Caco-2 (cell line): Measurements from ENCODE around the gene ANGPTL8. TPM values are rescaled to one million over a fixed set of nuclear protein-coding genes. Genes with fewer than 3 reads are reported as not detected.
A peak's percentile ranks its signal among the peaks of the same experiment; 100 is the strongest.

Experiments
- BruUV-seq: library from RNA; stranded (reverse); fragments of 400-500 nt; replicated peaks from 2 replicates; lab custom pipeline; 2021; lab: Mats Ljungman, UMichigan
- CTCF ChIA-PET: fragments of 300-600 bp; sonication (Branson Sonifier 250); formaldehyde crosslinking; loops from one replicate; lab custom pipeline; 2022; ENCODE audit warnings: antibody characterized with exemption; lab: Charles Lee
- POLR2A ChIA-PET: fragments of 300-600 bp; sonication (Branson Sonifier 250); formaldehyde crosslinking; loops from one replicate; lab custom pipeline; 2022; ENCODE audit warnings: antibody characterized with exemption; lab: Charles Lee
- DNase-seq, 2 experiments: peaks; one replicate each; pipeline versions ENCODE4 v3.0.0 to v3.0.0-alpha.2; 2020 to 2022
- H3K27me3 ChIP-seq: replicated peaks from 2 replicates; pipeline ENCODE4 v1.6.0; 2011; ENCODE audit warnings: low read length; ENCODE audit not compliant: control insufficient read depth, insufficient read depth
- H3K36me3 ChIP-seq: 2 replicates; pipeline ENCODE4 v1.5.1; 2011; ENCODE audit warnings: low read length; ENCODE audit not compliant: control insufficient read depth, insufficient read depth
- H3K4me1 ChIP-seq: fragments of 250-450 bp; sonication (Bioruptor Pico); 2 replicates; pipeline ENCODE4 v1.5.1; 2020; ENCODE audit warnings: mild to moderate bottlenecking
- H3K4me3 ChIP-seq: 2 replicates; pipeline ENCODE4 v1.5.1; 2011; ENCODE audit warnings: low read depth, mild to moderate bottlenecking, control low read depth, low read length
- H3K9me3 ChIP-seq: fragments of 250-450 bp; sonication (Bioruptor Pico); 2 replicates; pipeline ENCODE4 v1.5.1; 2020; ENCODE audit warnings: mild to moderate bottlenecking, moderate library complexity
- H3K27ac Mint-ChIP-seq: one replicate; pipeline ENCODE4 v1.8.0; 2022; ENCODE audit warnings: mixed read lengths; ENCODE audit not compliant: unreplicated experiment
- H3K27me3 Mint-ChIP-seq: one replicate; pipeline ENCODE4 v1.8.0; 2022; ENCODE audit warnings: mixed read lengths; ENCODE audit not compliant: insufficient read depth, unreplicated experiment
- H3K36me3 Mint-ChIP-seq: one replicate; pipeline ENCODE4 v1.8.0; 2022; ENCODE audit warnings: mild to moderate bottlenecking, mixed read lengths; ENCODE audit not compliant: insufficient read depth, unreplicated experiment
- H3K4me1 Mint-ChIP-seq: one replicate; pipeline ENCODE4 v1.8.0; 2022; ENCODE audit warnings: low read depth, mixed read lengths; ENCODE audit not compliant: unreplicated experiment
- H3K4me3 Mint-ChIP-seq: one replicate; pipeline ENCODE4 v1.8.0; 2022; ENCODE audit warnings: mild to moderate bottlenecking, moderate library complexity, mixed read lengths; ENCODE audit not compliant: unreplicated experiment
- H3K9me3 Mint-ChIP-seq: one replicate; pipeline ENCODE4 v1.8.0; 2022; ENCODE audit warnings: mixed read lengths; ENCODE audit not compliant: unreplicated experiment
- CTCF ChIP-seq, 2 experiments: fragments of 200-600 bp in 1 of 2; IDR thresholded peaks; 1 replicate in 1 of 2; 2 replicates in 1 of 2; pipeline versions ENCODE4 v1.5.1 to v1.8.0; 2011 to 2022; ENCODE audit warnings: antibody characterized with exemption in 1 of 2, control low read depth in 1 of 2, inconsistent platforms in 1 of 2, low read depth in 1 of 2, low read length in 1 of 2, mild to moderate bottlenecking in 1 of 2, moderate library complexity in 1 of 2; ENCODE audit not compliant: insufficient read depth in 1 of 2, severe bottlenecking in 1 of 2, unreplicated experiment in 1 of 2
- intact Hi-C: fragments of 100-400 bp; cut with micrococcal nuclease; formaldehyde crosslinking; loops from one replicate; pipeline ENCODE4 v1.10.0; 2022; ENCODE audit not compliant: unreplicated experiment
- total RNA-seq: library from RNA; stranded (reverse); gene quantifications from 2 replicates; pipeline ENCODE4 v1.2.3, GENCODE V29; 2022

ANGPTL8 gene
- total RNA-seq, 1 experiment from 2014 or later = not detected

GRCh38 chr19:11273989-11274388 lies 34.6 kb downstream of the ANGPTL8 start:
- Histone ChIP-seq H3K9me3 (no peaks in the 10 kb centered on the region), H3K36me3 (no peaks in the 10 kb centered on the region), H3K4me1 (peaks cover 31% of the 10 kb centered on the region), H3K4me3 (no peak overlapping the region), H3K27me3 (no peaks in the 10 kb centered on the region)
- intact Hi-C loops = no loop called here
- no TSS peak for BruUV-seq
- no peak for TF ChIP-seq CTCF (IDR thresholded peaks at IDR 0.05; ENCODE audit: insufficient read depth in 1 of 2, low read depth in 1 of 2, low read length in 1 of 2, severe bottlenecking in 1 of 2, unreplicated experiment in 1 of 2)
- Mint-ChIP-seq H3K9me3 (no peaks in the 10 kb centered on the region), H3K27ac (peak overlapping the region; percentile 72), H3K4me3 (no peak overlapping the region), H3K36me3 (peaks cover 6% of the 10 kb centered on the region), H3K27me3 (no peaks in the 10 kb centered on the region), H3K4me1 (peaks cover 19% of the 10 kb centered on the region)
- no peak for DNase-seq
- CTCF ChIA-PET = interaction anchor here (1.1 to 1.4 kb wide), 2 partner anchors 49 to 107 kb away, joined by 4 to 5 read pairs; no protein-coding TSS in a partner anchor
- POLR2A ChIA-PET = no interaction called here

GRCh38 chr19:11274533-11275086 lies 35.2 kb downstream of the ANGPTL8 start:
- TF ChIP-seq CTCF (IDR thresholded peaks at IDR 0.05; ENCODE audit: insufficient read depth in 1 of 2, low read depth in 1 of 2, low read length in 1 of 2, severe bottlenecking in 1 of 2, unreplicated experiment in 1 of 2) = no peak
- Histone ChIP-seq H3K36me3 (no peaks in the 10 kb centered on the region), H3K9me3 (no peaks in the 10 kb centered on the region), H3K4me1 (peaks cover 28% of the 10 kb centered on the region), H3K4me3 (no peak overlapping the region), H3K27me3 (no peaks in the 10 kb centered on the region)
- no peak for DNase-seq
- no TSS peak for BruUV-seq
- ChIA-PET CTCF (no interaction called here), POLR2A (no interaction called here)
- Mint-ChIP-seq H3K9me3 (no peaks in the 10 kb centered on the region), H3K27me3 (no peaks in the 10 kb centered on the region), H3K27ac (peak overlapping the region; percentile 87), H3K4me3 (no peak overlapping the region), H3K4me1 (peaks cover 16% of the 10 kb centered on the region), H3K36me3 (peaks cover 6% of the 10 kb centered on the region)
- intact Hi-C loops = loop anchor here (1.0 kb wide), 1 partner anchor 9 kb away; no protein-coding TSS in a partner anchor

- no peak overlapping the region for H3K4me3 ChIP-seq
- ChIA-PET CTCF (interaction anchor here (0.8 to 1.5 kb wide), 2 partner anchors 15 to 104 kb away, joined by 3 to 10 read pairs; no protein-coding TSS in a partner anchor), POLR2A (interaction anchor here (1.0 kb wide), 1 partner anchor 13 kb away, joined by 3 read pairs; no protein-coding TSS in a partner anchor)
- peaks cover 6% of the 10 kb centered on the region for H3K36me3 Mint-ChIP-seq
- no peaks in the 10 kb centered on the region for H3K27me3 ChIP-seq
- H3K4me1 Mint-ChIP-seq = peaks cover 20% of the 10 kb centered on the region
- no peaks in the 10 kb centered on the region for H3K27me3 Mint-ChIP-seq
- no peaks in the 10 kb centered on the region for H3K36me3 ChIP-seq
- DNase-seq = peak; percentile 39 to 41
- H3K9me3 Mint-ChIP-seq = no peaks in the 10 kb centered on the region
- intact Hi-C loops = no loop called here
- TF ChIP-seq CTCF (IDR thresholded peaks at IDR 0.05; ENCODE audit: insufficient read depth in 1 of 2, low read depth in 1 of 2, low read length in 1 of 2, severe bottlenecking in 1 of 2, unreplicated experiment in 1 of 2) = no peak
- H3K4me1 ChIP-seq = peaks cover 21% of the 10 kb centered on the region
- H3K4me3 Mint-ChIP-seq = no peak overlapping the region
- BruUV-seq = no TSS peak
- no peak overlapping the region for H3K27ac Mint-ChIP-seq
- no peaks in the 10 kb centered on the region for H3K9me3 ChIP-seq
Measured at GRCh38 chr19:11278670-11279069, 39.3 kb downstream of the ANGPTL8 start.
